GM18526 (cell line): Measurements from ENCODE around the gene RBP5.

Experiments used
- POLR2A ChIP-seq: IDR thresholded peaks from 3 replicates; pipeline ENCODE4 v1.6.1; 2011; ENCODE audit not compliant: insufficient read length; ENCODE audit errors: extremely low read depth

The RBP5 gene

GRCh38 chr12:7134396-7135166 lies 5.9 kb upstream of the RBP5 start:
- no peak for TF ChIP-seq POLR2A

GRCh38 chr12:7131502-7131866 lies 2.8 kb upstream of the RBP5 start:
- peak; percentile 9 for TF ChIP-seq POLR2A

- peak; percentile 19 for TF ChIP-seq POLR2A
Observed at GRCh38 chr12:7130701-7131501, 2.2 kb upstream of the RBP5 start.

- TF ChIP-seq POLR2A, result peak; percentile 17
Observed at GRCh38 chr12:7129872-7130691, 1.4 kb upstream of the RBP5 start, which contains the start of gene CLSTN3. TSS of gene CLSTN3 (plus strand) at chr12:7130371. CDS start at chr12:7130649, 278 bp downstream.

- no peak for TF ChIP-seq POLR2A
Observed at GRCh38 chr12:7129287-7129871, 690 bp upstream of the RBP5 start.

- no peak for TF ChIP-seq POLR2A
Observed at GRCh38 chr12:7127916-7128626, 618 bp downstream of the RBP5 start.

- no peak for TF ChIP-seq POLR2A
Observed at GRCh38 chr12:7125632-7126227, 3.0 kb downstream of the RBP5 start.

- no peak for TF ChIP-seq POLR2A
Observed at GRCh38 chr12:7123806-7124522, 4.7 kb downstream of the RBP5 start.

GRCh38 chr12:7122811-7123769 lies 5.6 kb downstream of the RBP5 start:
- no peak for TF ChIP-seq POLR2A

- TF ChIP-seq POLR2A, result no peak
Observed at GRCh38 chr12:7121324-7121723, 7.4 kb downstream of the RBP5 start.

GRCh38 chr12:7120166-7120565 lies 8.5 kb downstream of the RBP5 start:
- TF ChIP-seq POLR2A, result no peak

- no peak for TF ChIP-seq POLR2A
Observed at GRCh38 chr12:7118881-7119280, 9.8 kb downstream of the RBP5 start.

- TF ChIP-seq POLR2A, result no peak
Observed at GRCh38 chr12:7117670-7118069, 11.0 kb downstream of the RBP5 start.

- no peak for TF ChIP-seq POLR2A
Observed at GRCh38 chr12:7116916-7117315, 11.8 kb downstream of the RBP5 start.
